HepG2 (cell line): Measurements from ENCODE around the gene RFTN1. TPM values are rescaled to one million over a fixed set of nuclear protein-coding genes. Genes with fewer than 3 reads are reported as not detected.

Experiments used
- ATAC-seq: fragments of 200-7000 bp; cut with Tn5 transposase; 3 replicates; pipeline ENCODE4 v1.9.1; 2020; ENCODE audit warnings: mild to moderate bottlenecking, moderate library complexity
- BruUV-seq: library from RNA; stranded (reverse); fragments of 400-500 nt; replicated peaks from 2 replicates; lab custom pipeline; 2021; lab: Mats Ljungman, UMichigan
- CTCF ChIA-PET: fragments of 300-600 bp; formaldehyde crosslinking; extraction: SDS; loops from one replicate; lab custom pipeline; 2021; ENCODE audit warnings: low total read pairs, inconsistent platforms, low intra/inter-chr PET ratio; lab: Yijun Ruan, JAX
- POLR2A ChIA-PET: fragments of 350-600 bp; sonication (Branson Sonifier 250); formaldehyde crosslinking; loops from one replicate; lab custom pipeline; 2020; ENCODE audit warnings: antibody characterized with exemption, inconsistent platforms; lab: Yijun Ruan, JAX
- DNase-seq: peaks from one replicate; pipeline ENCODE4 v3.0.0-alpha.2; 2015; ENCODE audit warnings: low spot score
- FAIRE-seq: peaks from 3 replicates; lab custom pipeline; 2011; peaks lifted over from hg19 to GRCh38; lab: Jason Lieb, UNC
- H2AFZ ChIP-seq: one replicate; pipeline ENCODE4 v1.6.1; 2011; ENCODE audit warnings: low read length, inconsistent platforms
- H3K27ac ChIP-seq: fragments of 300-600 bp; 3 replicates; pipeline ENCODE4 v1.8.0; 2011; ENCODE audit warnings: mixed run types, mild to moderate bottlenecking, mixed read lengths, low read length, inconsistent platforms; ENCODE audit not compliant: insufficient read depth; ENCODE audit errors: extremely low read length
- H3K27me3 ChIP-seq, 2 experiments: fragments of 200-600 bp in 1 of 2; 2 replicates in 1 of 2; 3 replicates in 1 of 2; pipeline versions ENCODE4 v1.6.0 to v1.8.0; 2011; ENCODE audit warnings: low read length in 2 of 2, mild to moderate bottlenecking in 2 of 2, moderate library complexity in 2 of 2, inconsistent platforms in 1 of 2; ENCODE audit not compliant: insufficient read depth in 2 of 2, control insufficient read depth in 1 of 2
- H3K36me3 ChIP-seq, 2 experiments: fragments of 200-600 bp in 1 of 2; replicated peaks in 1 of 2; 2 replicates in 1 of 2; 3 replicates in 1 of 2; pipeline versions ENCODE4 v1.5.1 to v1.8.0; 2011; ENCODE audit warnings: low read length in 2 of 2, inconsistent platforms in 1 of 2; ENCODE audit not compliant: insufficient read depth in 2 of 2, control insufficient read depth in 1 of 2
- H3K4me1 ChIP-seq: 2 replicates; pipeline ENCODE4 v1.5.1; 2012; ENCODE audit warnings: low read length, inconsistent platforms; ENCODE audit not compliant: insufficient read depth
- H3K4me2 ChIP-seq: 2 replicates; pipeline ENCODE4 v1.6.0; 2011; ENCODE audit warnings: low read depth, low read length, inconsistent platforms
- H3K4me3 ChIP-seq, 3 experiments: fragments of 200-600 bp in 1 of 3; sonication (generic), shearing (Covaris generic) in 1 of 3; replicated peaks in 1 of 3; 2 replicates each; pipeline ENCODE4 v1.5.1; 2011 to 2016; ENCODE audit warnings: low read length in 3 of 3, inconsistent platforms in 2 of 3, low read depth in 2 of 3, mild to moderate bottlenecking in 2 of 3, control low read depth in 1 of 3, mixed read lengths in 1 of 3; ENCODE audit not compliant: insufficient read depth in 1 of 3
- H3K79me2 ChIP-seq: one replicate; pipeline ENCODE4 v1.6.1; 2011; ENCODE audit warnings: low read length, inconsistent platforms; ENCODE audit not compliant: insufficient read depth
- H3K9ac ChIP-seq: 2 replicates; pipeline ENCODE4 v1.6.0; 2011; ENCODE audit warnings: mild to moderate bottlenecking, low read depth, low read length, inconsistent platforms; ENCODE audit not compliant: insufficient read depth
- H3K9me3 ChIP-seq: 2 replicates; pipeline ENCODE4 v1.5.1; 2012; ENCODE audit warnings: mild to moderate bottlenecking, low read length
- H4K20me1 ChIP-seq: 2 replicates; pipeline ENCODE4 v1.6.0; 2011; ENCODE audit warnings: inconsistent platforms, mild to moderate bottlenecking, low read length, moderate library complexity; ENCODE audit not compliant: insufficient read depth
- HDAC1 ChIP-seq: sonication (generic); formaldehyde crosslinking; IDR thresholded peaks from 2 replicates; pipeline ENCODE4 v1.5.1; 2020; ENCODE audit warnings: mild to moderate bottlenecking, missing genetic modification reagents
- JARID2 ChIP-seq: sonication (generic); formaldehyde crosslinking; IDR thresholded peaks from 2 replicates; pipeline ENCODE4 v1.8.1; 2023; ENCODE audit warnings: missing genetic modification reagents, inconsistent platforms; ENCODE audit not compliant: insufficient replicate concordance
- PPARG ChIP-seq: conservative IDR thresholded peaks from 2 replicates; pipeline ENCODE4 v1.6.1; 2016; ENCODE audit warnings: missing biosample characterization, missing genetic modification reagents
- REL ChIP-seq: sonication (generic); formaldehyde crosslinking; conservative IDR thresholded peaks from 2 replicates; pipeline ENCODE4 v1.8.0; 2022; ENCODE audit warnings: mild to moderate bottlenecking, missing genetic modification reagents, moderate library complexity
- ZNF263 ChIP-seq: sonication (generic); formaldehyde crosslinking; IDR thresholded peaks from 2 replicates; pipeline ENCODE4 v1.4.0; 2020; ENCODE audit warnings: missing genetic modification reagents
- ZNF639 ChIP-seq: conservative IDR thresholded peaks from 2 replicates; pipeline ENCODE4 v1.6.1; 2018; ENCODE audit warnings: missing genetic modification reagents
- ZNF670 ChIP-seq: sonication (generic); formaldehyde crosslinking; IDR thresholded peaks from 2 replicates; pipeline ENCODE4 v1.8.0; 2022; ENCODE audit warnings: mild to moderate bottlenecking, missing genetic modification reagents, borderline replicate concordance
- WGBS: methylation state at CpG from one replicate; pipeline ENCODE4 v1.1.6; 2017; ENCODE audit warnings: low lambda C conversion rate; 5-methylcytosine and 5-hydroxymethylcytosine counted together
- in situ Hi-C: cut with HindIII; loops from 2 replicates; pipeline ENCODE4 v1.10.0; 2017; ENCODE audit warnings: low pct_unique_long_range_greater_than_20kb; ENCODE audit not compliant: extremely low pct_ligation_motif_present
- intact Hi-C: fragments of 100-400 bp; cut with micrococcal nuclease; formaldehyde crosslinking; loops from one replicate; pipeline ENCODE4 v1.10.0; 2022; ENCODE audit not compliant: unreplicated experiment
- polyA plus RNA-seq, 8 experiments: library from polyadenylated mRNA; depleted of rRNA in 3 of 8; stranded (reverse) in 7 of 8; unstranded in 1 of 8; fragments of >200 nt; fragmentation: Illumina TruSeq in 4 of 8; extraction: Trizol in 4 of 8; gene quantifications; 2 replicates each; pipeline versions ENCODE4 v1.2.1 to v1.2.3, GENCODE V29; 2011 to 2016; ENCODE audit warnings: low read depth in 4 of 8, missing spikeins in 1 of 8, mixed read lengths in 1 of 8; ENCODE audit not compliant: insufficient read depth in 1 of 8
- total RNA-seq, 5 experiments: library from RNA; depleted of rRNA; stranded (reverse); fragments of >200 nt; fragmentation: Illumina TruSeq; extraction: Trizol; gene quantifications; 2 replicates each; pipeline ENCODE4 v1.2.3, GENCODE V29; 2016; ENCODE audit warnings: low read depth in 1 of 5

RFTN1 gene
- total and polyA plus RNA-seq, 2 of the 13 experiments (the other 11 are each of a cell fraction or from before 2014, with no cell fraction given), result not detected

- no peaks in the 10 kb centered on the region for H3K4me1 ChIP-seq
- intact Hi-C loops (no loop called here), in situ Hi-C loops (loop anchor here (25.0 kb wide), 1 partner anchor 497 kb away; no protein-coding TSS in a partner anchor)
- no peaks in the 10 kb centered on the region for H3K36me3 ChIP-seq
- no peak overlapping the region for H3K9ac ChIP-seq
- CTCF ChIA-PET, result no interaction called here
- DNase-seq (no peak), ATAC-seq (no peak), FAIRE-seq (no peak)
- POLR2A ChIA-PET, result no interaction called here
- no peaks in the 10 kb centered on the region for H3K9me3 ChIP-seq
- WGBS, result 49% methylated on average over 8 of the region's 8 CpGs
- peaks cover 2 to 15% of the 10 kb centered on the region in 2 experiments; a peak in 3 of 5 replicates for H3K27me3 ChIP-seq
- no peak overlapping the region for H3K4me2 ChIP-seq
- no peak overlapping the region for H2AFZ ChIP-seq
- H3K27ac ChIP-seq, result no peak overlapping the region
- no peaks in the 10 kb centered on the region for H4K20me1 ChIP-seq
- TF ChIP-seq PPARG (CRISPR knock-in tag), result no peak
- TF ChIP-seq HDAC1 (CRISPR knock-in tag), result no peak
- no peak for TF ChIP-seq ZNF639 (CRISPR knock-in tag)
- no peak for TF ChIP-seq JARID2
- no peak for TF ChIP-seq ZNF263 (CRISPR knock-in tag)
- no peak for TF ChIP-seq REL (CRISPR knock-in tag)
- no peak for TF ChIP-seq ZNF670
- no TSS peak for BruUV-seq
- H3K79me2 ChIP-seq, result no peaks in the 10 kb centered on the region
- H3K4me3 ChIP-seq, result no peak overlapping the region
Observed at GRCh38 chr3:16534640-16535262, 21.3 kb upstream of the RFTN1 start.
